ENCODE measurements around the gene SDF2.

The SDF2 gene

DNA sequence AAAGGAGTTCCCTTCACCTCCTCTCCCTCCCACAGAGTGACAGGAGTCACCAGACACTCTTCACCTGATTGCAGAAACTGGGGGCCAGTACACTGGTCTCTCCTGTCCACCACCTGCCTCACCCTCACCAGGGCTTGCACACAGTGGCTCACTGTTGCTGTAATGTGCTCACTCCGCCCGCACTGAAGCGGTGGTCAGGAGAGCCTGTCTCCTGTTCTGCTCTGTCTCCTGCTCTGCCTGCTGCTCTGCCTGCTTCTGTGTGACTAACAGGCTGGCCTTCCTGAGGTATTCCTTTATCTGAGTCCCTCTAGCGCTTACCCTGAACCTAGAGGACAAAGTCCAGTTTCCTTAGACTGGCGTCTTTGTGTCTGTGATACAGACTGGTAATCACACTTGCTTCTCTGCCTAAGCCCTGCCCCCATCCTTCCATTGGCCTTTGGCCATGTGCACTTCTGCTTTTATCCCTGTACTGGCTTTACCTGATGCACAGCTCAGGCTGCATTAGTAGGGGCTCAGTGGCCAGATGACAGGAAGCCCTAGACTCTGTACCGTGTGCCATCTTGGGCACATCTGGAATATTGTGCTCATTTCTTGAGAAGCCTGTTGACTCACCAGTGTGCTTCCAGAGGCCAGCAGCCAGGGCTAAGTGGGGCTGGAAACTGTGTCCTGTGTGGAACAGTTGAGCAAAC, 36.7 kb upstream of the SDF2 start:
- no peak for TF ChIP-seq ZFX (IDR thresholded peaks at IDR 0.05; ENCODE audit: borderline replicate concordance)
- TF ChIP-seq, protein P1, sequence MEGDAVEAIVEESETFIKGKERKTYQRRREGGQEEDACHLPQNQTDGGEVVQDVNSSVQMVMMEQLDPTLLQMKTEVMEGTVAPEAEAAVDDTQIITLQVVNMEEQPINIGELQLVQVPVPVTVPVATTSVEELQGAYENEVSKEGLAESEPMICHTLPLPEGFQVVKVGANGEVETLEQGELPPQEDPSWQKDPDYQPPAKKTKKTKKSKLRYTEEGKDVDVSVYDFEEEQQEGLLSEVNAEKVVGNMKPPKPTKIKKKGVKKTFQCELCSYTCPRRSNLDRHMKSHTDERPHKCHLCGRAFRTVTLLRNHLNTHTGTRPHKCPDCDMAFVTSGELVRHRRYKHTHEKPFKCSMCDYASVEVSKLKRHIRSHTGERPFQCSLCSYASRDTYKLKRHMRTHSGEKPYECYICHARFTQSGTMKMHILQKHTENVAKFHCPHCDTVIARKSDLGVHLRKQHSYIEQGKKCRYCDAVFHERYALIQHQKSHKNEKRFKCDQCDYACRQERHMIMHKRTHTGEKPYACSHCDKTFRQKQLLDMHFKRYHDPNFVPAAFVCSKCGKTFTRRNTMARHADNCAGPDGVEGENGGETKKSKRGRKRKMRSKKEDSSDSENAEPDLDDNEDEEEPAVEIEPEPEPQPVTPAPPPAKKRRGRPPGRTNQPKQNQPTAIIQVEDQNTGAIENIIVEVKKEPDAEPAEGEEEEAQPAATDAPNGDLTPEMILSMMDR (IDR thresholded peaks at IDR 0.05), result peak; percentile 26
- H3K27ac ChIP-seq, result peak overlapping the region; percentile 99

DNA sequence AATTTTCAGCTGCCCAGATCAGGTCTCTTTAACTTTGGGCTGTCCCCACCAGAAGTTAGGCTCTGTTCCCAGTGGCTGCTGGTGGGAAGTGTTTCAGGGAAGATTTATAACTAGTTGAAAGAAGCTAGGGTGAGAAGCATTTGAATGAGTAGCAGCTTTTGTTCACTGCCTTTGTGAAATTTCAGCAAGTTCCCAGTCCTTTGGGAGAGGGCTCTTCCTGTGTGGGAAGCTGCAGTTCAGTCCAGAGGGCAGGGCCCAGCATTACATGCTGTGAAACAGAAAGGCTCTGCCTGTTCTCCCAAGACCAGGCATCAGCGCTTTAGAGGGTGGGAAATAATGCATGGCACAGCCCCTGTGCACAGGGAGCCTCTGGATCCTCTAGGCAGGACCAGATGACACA, 32.2 kb upstream of the SDF2 start:
- TF ChIP-seq, protein P1 (IDR thresholded peaks at IDR 0.05), result no peak
- 0 out of 2 replicates have a peak overlapping the region, but pooled peaks have one; percentile 8 for H3K27ac ChIP-seq

DNA sequence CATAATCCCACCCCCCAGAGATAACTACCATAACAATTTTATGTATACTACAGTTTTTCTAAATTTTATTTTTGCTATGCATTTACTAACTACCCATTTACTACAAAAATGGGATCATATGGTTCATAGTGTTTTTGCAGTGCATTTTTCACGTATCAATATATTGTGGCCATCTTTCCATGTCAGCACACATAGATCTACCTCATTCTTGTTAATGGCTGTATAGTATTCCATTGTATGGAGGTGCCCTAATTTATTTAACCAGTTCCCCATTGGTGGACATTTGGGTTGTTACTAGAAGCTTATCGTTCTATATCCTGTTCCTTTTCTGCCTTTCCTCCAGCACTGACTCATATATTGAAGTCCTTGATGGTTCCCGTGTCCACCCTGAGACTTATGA, 27.3 kb upstream of the SDF2 start:
- TF ChIP-seq, protein P1 (IDR thresholded peaks at IDR 0.05), result no peak
- no peak for TF ChIP-seq ZFX (IDR thresholded peaks at IDR 0.05; ENCODE audit: borderline replicate concordance)
- no peak overlapping the region for H3K27ac ChIP-seq

DNA sequence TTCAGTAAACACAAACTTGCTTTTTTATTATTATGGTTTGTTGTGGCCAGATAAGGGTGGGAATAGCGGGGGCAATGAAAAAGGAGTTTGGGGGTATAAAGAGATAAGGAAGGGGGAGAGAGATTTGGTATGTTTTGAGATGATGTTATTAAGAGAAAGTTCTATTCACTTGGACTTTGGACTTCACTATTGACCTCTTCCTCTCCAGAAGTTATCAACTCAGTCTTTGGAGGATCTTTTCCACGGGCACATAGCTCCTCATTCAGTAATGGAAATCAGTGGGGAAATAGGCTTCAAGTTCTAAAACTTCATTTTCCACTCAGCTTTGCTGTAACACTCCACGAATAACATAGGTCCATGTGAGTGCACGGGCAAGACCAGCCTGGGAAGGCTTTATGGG, 26.8 kb upstream of the SDF2 start:
- no peak for TF ChIP-seq ZFX (IDR thresholded peaks at IDR 0.05; ENCODE audit: borderline replicate concordance)
- TF ChIP-seq, protein P1 (IDR thresholded peaks at IDR 0.05), result no peak
- H3K27ac ChIP-seq, result 0 out of 2 replicates have a peak overlapping the region, but pooled peaks have one; percentile 2

DNA sequence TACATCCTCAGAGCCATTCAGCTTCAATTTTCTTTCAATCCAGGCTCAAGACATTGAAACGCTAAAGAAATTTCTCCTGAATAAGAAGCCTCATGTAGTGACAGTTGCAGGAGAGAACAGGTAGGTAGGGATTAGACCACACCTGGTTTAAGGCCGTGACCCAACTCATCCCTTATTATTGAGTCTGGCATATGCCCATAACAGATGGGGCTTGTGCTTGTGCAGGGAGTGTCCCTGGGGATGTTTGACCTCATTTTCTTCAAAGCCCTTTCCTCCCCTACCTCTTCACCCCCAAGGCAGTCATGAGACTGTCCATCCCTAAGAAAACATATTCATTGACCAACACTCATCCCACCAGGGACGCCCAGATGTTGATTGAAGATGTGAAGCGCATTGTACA, 24.6 kb upstream of the SDF2 start:
- no peak overlapping the region for H3K27ac ChIP-seq
- TF ChIP-seq ZFX (IDR thresholded peaks at IDR 0.05; ENCODE audit: borderline replicate concordance), result no peak

DNA sequence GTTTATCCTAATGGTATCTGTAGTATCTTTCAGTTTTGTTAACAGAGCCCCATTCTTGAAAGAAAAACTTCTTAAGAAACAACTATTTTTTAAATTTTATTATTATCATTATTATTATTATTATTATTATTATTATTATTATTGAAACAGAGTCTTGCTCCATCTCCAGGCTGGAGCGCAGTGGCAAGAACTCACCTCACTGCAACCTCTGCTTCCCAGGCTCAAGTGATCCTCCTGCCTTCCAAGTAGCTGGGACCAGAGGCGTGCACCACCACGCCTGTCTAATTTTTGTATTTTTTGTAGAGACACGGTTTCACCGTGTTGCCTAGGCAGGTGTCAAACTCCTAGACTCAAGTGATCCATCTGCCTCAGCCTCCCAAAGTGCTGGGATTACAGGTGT, 23.7 kb upstream of the SDF2 start:
- TF ChIP-seq, protein P1 (IDR thresholded peaks at IDR 0.05), result no peak
- TF ChIP-seq ZFX (IDR thresholded peaks at IDR 0.05; ENCODE audit: borderline replicate concordance), result no peak
- H3K27ac ChIP-seq, result peak overlapping the region; percentile 22; the same call in 1 of the 2 replicates

DNA sequence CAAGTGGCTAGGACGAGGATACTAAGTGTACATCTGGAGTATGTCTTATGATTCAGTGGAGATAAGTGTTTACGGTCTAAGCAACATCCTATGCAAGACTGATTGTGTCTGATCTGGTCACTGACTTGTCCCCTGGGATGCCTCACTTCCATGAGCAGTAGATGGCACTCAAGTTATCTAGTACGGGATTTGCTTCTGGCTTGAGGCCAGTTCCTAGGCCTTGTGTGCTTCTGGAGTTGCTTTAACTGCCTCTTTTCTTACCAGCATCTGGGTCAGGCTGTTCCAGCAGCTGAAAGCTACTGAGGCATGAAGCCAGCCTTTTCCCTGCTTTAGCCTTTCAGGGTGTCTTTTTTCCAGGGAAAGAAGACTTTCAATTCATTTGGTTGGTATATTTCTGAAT, 23.3 kb upstream of the SDF2 start:
- no peak for TF ChIP-seq ZFX (IDR thresholded peaks at IDR 0.05; ENCODE audit: borderline replicate concordance)
- TF ChIP-seq, protein P1 (IDR thresholded peaks at IDR 0.05), result peak; percentile 65
- peak overlapping the region; percentile 22; the same call in 1 of the 2 replicates for H3K27ac ChIP-seq

DNA sequence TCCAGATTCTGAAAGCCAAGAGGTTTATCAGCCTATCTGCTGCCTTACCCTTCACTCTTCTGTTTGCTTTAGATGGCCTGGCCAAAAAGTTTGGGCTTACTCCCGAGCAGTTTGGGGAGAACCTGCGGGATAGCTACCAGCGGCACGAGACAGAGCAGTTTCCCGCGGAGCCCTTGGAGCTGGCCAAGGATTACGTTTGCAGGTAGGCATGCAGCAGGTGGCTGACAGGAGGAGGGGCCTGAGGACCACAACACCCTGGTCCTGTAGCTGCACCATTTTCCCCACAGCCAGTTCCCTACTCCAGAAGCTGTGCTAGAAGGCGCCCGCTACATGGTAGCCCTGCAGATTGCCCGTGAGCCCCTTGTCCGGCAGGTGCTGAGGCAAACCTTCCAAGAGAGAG, 20.9 kb upstream of the SDF2 start:
- no peak overlapping the region for H3K27ac ChIP-seq
- TF ChIP-seq, protein P1 (IDR thresholded peaks at IDR 0.05), result no peak
- no peak for TF ChIP-seq ZFX (IDR thresholded peaks at IDR 0.05; ENCODE audit: borderline replicate concordance)

Measured in 22Rv1 (cell line).